GM23338 (cell line): ENCODE data around the gene TENM4. TPM values are rescaled to one million over a fixed set of nuclear protein-coding genes. Genes with fewer than 3 reads are reported as not detected.

Experiments
- ATAC-seq: fragments of 200-7000 bp; cut with Tn5 transposase; 3 replicates; pipeline ENCODE4 v1.9.1; 2020
- DNase-seq: peaks from one replicate; pipeline ENCODE4 v3.0.0-alpha.2; 2015; ENCODE audit warnings: low spot score
- H2AFZ ChIP-seq: fragments of 200-600 bp; sonication (generic); 2 replicates; pipeline ENCODE4 v1.8.0; 2016; ENCODE audit warnings: antibody characterized with exemption, mild to moderate bottlenecking, moderate library complexity
- H3F3A ChIP-seq: fragments of 200-600 bp; sonication (generic); replicated peaks from 2 replicates; pipeline ENCODE4 v1.8.0; 2017; ENCODE audit warnings: antibody characterized with exemption, mixed run types, low read depth
- H3K27ac ChIP-seq: fragments of 200-600 bp; sonication (generic); 2 replicates; pipeline ENCODE4 v1.6.1; 2016; ENCODE audit warnings: low read depth
- H3K27me3 ChIP-seq: fragments of 200-600 bp; sonication (generic); 2 replicates; pipeline ENCODE4 v1.8.0; 2016; ENCODE audit warnings: mild to moderate bottlenecking, mixed run types, moderate library complexity; ENCODE audit not compliant: insufficient read depth
- H3K36me3 ChIP-seq: fragments of 200-600 bp; sonication (generic); 2 replicates; pipeline ENCODE4 v1.8.0; 2016; ENCODE audit warnings: mild to moderate bottlenecking; ENCODE audit not compliant: insufficient read depth
- H3K4me1 ChIP-seq: fragments of 200-600 bp; sonication (generic); 2 replicates; pipeline ENCODE4 v1.8.0; 2016; ENCODE audit warnings: mild to moderate bottlenecking, moderate library complexity; ENCODE audit not compliant: insufficient read depth
- H3K4me2 ChIP-seq: fragments of 200-600 bp; sonication (generic); 2 replicates; pipeline ENCODE4 v1.7.1; 2017; ENCODE audit warnings: mixed run types
- H3K4me3 ChIP-seq: fragments of 200-600 bp; sonication (generic); 2 replicates; pipeline ENCODE4 v1.6.1; 2016; ENCODE audit warnings: mixed run types
- H3K79me2 ChIP-seq: fragments of 200-600 bp; sonication (generic); replicated peaks from 2 replicates; pipeline ENCODE4 v1.8.0; 2017; ENCODE audit warnings: mild to moderate bottlenecking; ENCODE audit not compliant: insufficient read depth
- H3K9me2 ChIP-seq: fragments of 200-600 bp; sonication (generic); 2 replicates; pipeline ENCODE4 v1.8.0; 2017; ENCODE audit not compliant: insufficient read depth
- H4K20me1 ChIP-seq: fragments of 200-600 bp; sonication (generic); replicated peaks from 2 replicates; pipeline ENCODE4 v1.8.0; 2017; ENCODE audit warnings: mild to moderate bottlenecking; ENCODE audit not compliant: insufficient read depth
- H3K27ac Mint-ChIP-seq: 2 replicates; pipeline ENCODE4 v1.8.0; 2020; ENCODE audit warnings: inconsistent platforms, mild to moderate bottlenecking, moderate library complexity, mixed read lengths
- H3K27me3 Mint-ChIP-seq: 3 replicates; pipeline ENCODE4 v1.8.0; 2022; ENCODE audit warnings: low read depth, mild to moderate bottlenecking, moderate library complexity, mixed read lengths, inconsistent platforms; ENCODE audit not compliant: insufficient read depth, poor library complexity
- H3K36me3 Mint-ChIP-seq: 3 replicates; pipeline ENCODE4 v1.8.0; 2021; ENCODE audit warnings: low read depth, mild to moderate bottlenecking, inconsistent platforms, moderate library complexity, mixed read lengths
- H3K4me1 Mint-ChIP-seq: 3 replicates; pipeline ENCODE4 v1.8.0; 2020; ENCODE audit warnings: mild to moderate bottlenecking, inconsistent platforms, mixed read lengths
- H3K4me3 Mint-ChIP-seq: 3 replicates; pipeline ENCODE4 v1.8.0; 2021; ENCODE audit warnings: moderate library complexity, mild to moderate bottlenecking, inconsistent platforms, mixed read lengths
- H3K9me3 Mint-ChIP-seq: 3 replicates; pipeline ENCODE4 v1.8.0; 2020; ENCODE audit warnings: moderate library complexity, mild to moderate bottlenecking, inconsistent platforms, mixed read lengths
- CREB1 ChIP-seq: fragments of 250-450 bp; sonication (Bioruptor Pico); IDR thresholded peaks from 2 replicates; pipeline ENCODE4 v1.5.0; 2020; ENCODE audit warnings: low read depth, mild to moderate bottlenecking, moderate library complexity
- CTCF ChIP-seq, 2 experiments: fragments of 200-600 bp in 1 of 2; sonication (generic) in 1 of 2; conservative IDR thresholded peaks; 2 replicates each; pipeline versions ENCODE4 v1.5.1 to v1.6.1; 2016 to 2017; ENCODE audit warnings: antibody characterized with exemption in 2 of 2, low read depth in 2 of 2, mild to moderate bottlenecking in 2 of 2, moderate library complexity in 1 of 2
- EZH2 ChIP-seq: fragments of 200-600 bp; sonication (generic); IDR thresholded peaks from one replicate; pipeline ENCODE4 v1.8.0; 2017; ENCODE audit warnings: antibody characterized with exemption, mild to moderate bottlenecking, low read depth; ENCODE audit not compliant: unreplicated experiment
- EZH2phosphoT487 ChIP-seq: fragments of 200-600 bp; sonication (generic); IDR thresholded peaks from one replicate; pipeline ENCODE4 v1.8.1; 2018; ENCODE audit warnings: antibody characterized with exemption; ENCODE audit not compliant: unreplicated experiment
- JUNB ChIP-seq: IDR thresholded peaks from one replicate; pipeline ENCODE4 v1.6.1; 2016; ENCODE audit warnings: antibody characterized with exemption; ENCODE audit not compliant: unreplicated experiment
- NANOG ChIP-seq: IDR thresholded peaks from 2 replicates; pipeline ENCODE4 v1.6.1; 2016; ENCODE audit warnings: antibody characterized with exemption, borderline replicate concordance
- POLR2AphosphoS5 ChIP-seq: IDR thresholded peaks from 2 replicates; pipeline ENCODE4 v1.6.1; 2016; ENCODE audit warnings: antibody characterized with exemption, low read depth
- REST ChIP-seq: IDR thresholded peaks from one replicate; pipeline ENCODE4 v1.6.1; 2018; ENCODE audit warnings: antibody characterized with exemption; ENCODE audit not compliant: unreplicated experiment
- STAT1 ChIP-seq: IDR thresholded peaks from one replicate; pipeline ENCODE4 v1.6.1; 2016; ENCODE audit warnings: antibody characterized with exemption; ENCODE audit not compliant: unreplicated experiment
- ZNF114 ChIP-seq: fragments of 250-450 bp; sonication (Bioruptor Pico); IDR thresholded peaks from 2 replicates; pipeline ENCODE4 v1.5.0; 2020; ENCODE audit warnings: mild to moderate bottlenecking, moderate library complexity
- ZNF331 ChIP-seq: fragments of 250-450 bp; sonication (Bioruptor Pico); IDR thresholded peaks from 2 replicates; pipeline ENCODE4 v1.5.0; 2020; ENCODE audit warnings: low read depth, mild to moderate bottlenecking, moderate library complexity
- polyA plus RNA-seq: library from polyadenylated mRNA; unstranded; fragments of >200 nt; fragmentation: Nextera tagmentation; extraction: Ambion mirVana; gene quantifications from 2 replicates; pipeline ENCODE4 v1.2.1, GENCODE V29; 2016
- total RNA-seq: library from RNA; depleted of rRNA; stranded (reverse); fragments of >200 nt; shearing (Covaris generic); gene quantifications from 2 replicates; pipeline ENCODE4 v1.2.3, GENCODE V29; 2014
- TF ChIP-seq, protein P1 (sequence below): IDR thresholded peaks from 2 replicates; pipeline ENCODE4 v1.6.1; 2016; ENCODE audit warnings: antibody characterized with exemption
- TF ChIP-seq, protein P2 (sequence below): fragments of 250-450 bp; sonication (Bioruptor Pico); IDR thresholded peaks from 2 replicates; pipeline ENCODE4 v1.5.0; 2020; ENCODE audit warnings: mild to moderate bottlenecking, moderate library complexity

Gene TENM4
- total and polyA plus RNA-seq, 2 experiments from 2014 or later = 7.3 TPM

DNA sequence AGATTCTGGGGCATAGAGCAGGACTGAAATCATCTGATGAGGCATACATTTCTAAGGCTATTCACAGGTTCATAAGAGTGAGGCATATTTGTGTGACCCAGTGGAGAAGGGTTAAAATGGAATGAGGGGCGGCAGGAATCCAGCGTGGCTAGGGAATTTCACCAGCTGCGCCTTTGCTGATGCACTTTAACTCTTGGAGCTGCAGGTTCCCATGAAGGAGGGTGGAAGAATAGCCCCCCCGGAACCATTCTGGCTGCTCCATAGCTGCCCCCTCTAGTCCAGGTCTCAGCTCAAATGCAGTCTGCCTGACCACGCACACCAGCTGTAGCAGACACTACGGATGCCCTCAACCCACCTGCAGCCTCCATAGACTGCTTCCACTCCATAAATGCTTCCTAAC lies 31.5 kb downstream of the TENM4 start:
- Histone ChIP-seq H3K27ac (no peak overlapping the region), H3K79me2 (no peaks in the 10 kb centered on the region), H3F3A (no peaks in the 10 kb centered on the region), H3K4me3 (no peak overlapping the region), H3K27me3 (no peaks in the 10 kb centered on the region), H3K9me2 (no peaks in the 10 kb centered on the region), H3K4me2 (no peak overlapping the region), H4K20me1 (no peaks in the 10 kb centered on the region; the same call in 1 of the 2 replicates), H3K4me1 (no peaks in the 10 kb centered on the region; the same call in 1 of the 2 replicates), H2AFZ (no peak overlapping the region), H3K36me3 (no peaks in the 10 kb centered on the region)
- peaks cover 11% of the 10 kb centered on the region for H3K4me1 Mint-ChIP-seq
- H3K9me3 Mint-ChIP-seq = no peaks in the 10 kb centered on the region
- ATAC-seq (no peak), DNase-seq (no peak)
- peaks cover 2% of the 10 kb centered on the region for H3K27me3 Mint-ChIP-seq
- H3K36me3 Mint-ChIP-seq = no peaks in the 10 kb centered on the region
- H3K27ac Mint-ChIP-seq = no peak overlapping the region
- H3K4me3 Mint-ChIP-seq = no peak overlapping the region
- TF ChIP-seq POLR2AphosphoS5 (no peak), STAT1 (no peak), REST (no peak), EZH2 (no peak), EZH2phosphoT487 (no peak), ZNF114 (CRISPR knock-in tag) (no peak), NANOG (no peak), JUNB (no peak), CREB1 (no peak), ZNF331 (no peak), CTCF (conservative IDR thresholded peaks at IDR 0.05; ENCODE audit: low read depth in 2 of 2) (no peak)
- TF ChIP-seq, protein P1, sequence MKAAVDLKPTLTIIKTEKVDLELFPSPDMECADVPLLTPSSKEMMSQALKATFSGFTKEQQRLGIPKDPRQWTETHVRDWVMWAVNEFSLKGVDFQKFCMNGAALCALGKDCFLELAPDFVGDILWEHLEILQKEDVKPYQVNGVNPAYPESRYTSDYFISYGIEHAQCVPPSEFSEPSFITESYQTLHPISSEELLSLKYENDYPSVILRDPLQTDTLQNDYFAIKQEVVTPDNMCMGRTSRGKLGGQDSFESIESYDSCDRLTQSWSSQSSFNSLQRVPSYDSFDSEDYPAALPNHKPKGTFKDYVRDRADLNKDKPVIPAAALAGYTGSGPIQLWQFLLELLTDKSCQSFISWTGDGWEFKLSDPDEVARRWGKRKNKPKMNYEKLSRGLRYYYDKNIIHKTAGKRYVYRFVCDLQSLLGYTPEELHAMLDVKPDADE = no peak
- TF ChIP-seq, protein P2, sequence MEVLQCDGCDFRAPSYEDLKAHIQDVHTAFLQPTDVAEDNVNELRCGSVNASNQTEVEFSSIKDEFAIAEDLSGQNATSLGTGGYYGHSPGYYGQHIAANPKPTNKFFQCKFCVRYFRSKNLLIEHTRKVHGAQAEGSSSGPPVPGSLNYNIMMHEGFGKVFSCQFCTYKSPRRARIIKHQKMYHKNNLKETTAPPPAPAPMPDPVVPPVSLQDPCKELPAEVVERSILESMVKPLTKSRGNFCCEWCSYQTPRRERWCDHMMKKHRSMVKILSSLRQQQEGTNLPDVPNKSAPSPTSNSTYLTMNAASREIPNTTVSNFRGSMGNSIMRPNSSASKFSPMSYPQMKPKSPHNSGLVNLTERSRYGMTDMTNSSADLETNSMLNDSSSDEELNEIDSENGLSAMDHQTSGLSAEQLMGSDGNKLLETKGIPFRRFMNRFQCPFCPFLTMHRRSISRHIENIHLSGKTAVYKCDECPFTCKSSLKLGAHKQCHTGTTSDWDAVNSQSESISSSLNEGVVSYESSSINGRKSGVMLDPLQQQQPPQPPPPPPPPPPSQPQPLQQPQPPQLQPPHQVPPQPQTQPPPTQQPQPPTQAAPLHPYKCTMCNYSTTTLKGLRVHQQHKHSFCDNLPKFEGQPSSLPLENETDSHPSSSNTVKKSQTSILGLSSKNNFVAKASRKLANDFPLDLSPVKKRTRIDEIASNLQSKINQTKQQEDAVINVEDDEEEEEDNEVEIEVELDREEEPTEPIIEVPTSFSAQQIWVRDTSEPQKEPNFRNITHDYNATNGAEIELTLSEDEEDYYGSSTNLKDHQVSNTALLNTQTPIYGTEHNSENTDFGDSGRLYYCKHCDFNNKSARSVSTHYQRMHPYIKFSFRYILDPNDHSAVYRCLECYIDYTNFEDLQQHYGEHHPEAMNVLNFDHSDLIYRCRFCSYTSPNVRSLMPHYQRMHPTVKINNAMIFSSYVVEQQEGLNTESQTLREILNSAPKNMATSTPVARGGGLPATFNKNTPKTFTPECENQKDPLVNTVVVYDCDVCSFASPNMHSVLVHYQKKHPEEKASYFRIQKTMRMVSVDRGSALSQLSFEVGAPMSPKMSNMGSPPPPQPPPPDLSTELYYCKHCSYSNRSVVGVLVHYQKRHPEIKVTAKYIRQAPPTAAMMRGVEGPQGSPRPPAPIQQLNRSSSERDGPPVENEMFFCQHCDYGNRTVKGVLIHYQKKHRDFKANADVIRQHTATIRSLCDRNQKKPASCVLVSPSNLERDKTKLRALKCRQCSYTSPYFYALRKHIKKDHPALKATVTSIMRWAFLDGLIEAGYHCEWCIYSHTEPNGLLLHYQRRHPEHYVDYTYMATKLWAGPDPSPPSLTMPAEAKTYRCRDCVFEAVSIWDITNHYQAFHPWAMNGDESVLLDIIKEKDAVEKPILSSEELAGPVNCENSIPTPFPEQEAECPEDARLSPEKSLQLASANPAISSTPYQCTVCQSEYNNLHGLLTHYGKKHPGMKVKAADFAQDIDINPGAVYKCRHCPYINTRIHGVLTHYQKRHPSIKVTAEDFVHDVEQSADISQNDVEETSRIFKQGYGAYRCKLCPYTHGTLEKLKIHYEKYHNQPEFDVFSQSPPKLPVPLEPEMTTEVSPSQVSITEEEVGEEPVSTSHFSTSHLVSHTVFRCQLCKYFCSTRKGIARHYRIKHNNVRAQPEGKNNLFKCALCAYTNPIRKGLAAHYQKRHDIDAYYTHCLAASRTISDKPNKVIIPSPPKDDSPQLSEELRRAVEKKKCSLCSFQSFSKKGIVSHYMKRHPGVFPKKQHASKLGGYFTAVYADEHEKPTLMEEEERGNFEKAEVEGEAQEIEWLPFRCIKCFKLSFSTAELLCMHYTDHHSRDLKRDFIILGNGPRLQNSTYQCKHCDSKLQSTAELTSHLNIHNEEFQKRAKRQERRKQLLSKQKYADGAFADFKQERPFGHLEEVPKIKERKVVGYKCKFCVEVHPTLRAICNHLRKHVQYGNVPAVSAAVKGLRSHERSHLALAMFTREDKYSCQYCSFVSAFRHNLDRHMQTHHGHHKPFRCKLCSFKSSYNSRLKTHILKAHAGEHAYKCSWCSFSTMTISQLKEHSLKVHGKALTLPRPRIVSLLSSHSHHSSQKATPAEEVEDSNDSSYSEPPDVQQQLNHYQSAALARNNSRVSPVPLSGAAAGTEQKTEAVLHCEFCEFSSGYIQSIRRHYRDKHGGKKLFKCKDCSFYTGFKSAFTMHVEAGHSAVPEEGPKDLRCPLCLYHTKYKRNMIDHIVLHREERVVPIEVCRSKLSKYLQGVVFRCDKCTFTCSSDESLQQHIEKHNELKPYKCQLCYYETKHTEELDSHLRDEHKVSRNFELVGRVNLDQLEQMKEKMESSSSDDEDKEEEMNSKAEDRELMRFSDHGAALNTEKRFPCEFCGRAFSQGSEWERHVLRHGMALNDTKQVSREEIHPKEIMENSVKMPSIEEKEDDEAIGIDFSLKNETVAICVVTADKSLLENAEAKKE (CRISPR knock-in tag) = no peak
